Stimulated activated naive CD8-positive, alpha-beta T cell treated with anti-CD3 and anti-CD28 coated beads, Interleukin-15, Interleukin-2, amounts not matched to agents 100 ng/mL and 50 ng/mL, for 24 hours (primary cell): ENCODE results near the gene TSGA10IP.
A peak's percentile ranks its signal among the peaks of the same experiment; 100 is the strongest.

Source experiments
- H3K27ac Mint-ChIP-seq: one replicate; pipeline ENCODE4 v1.8.0; 2021; ENCODE audit warnings: mild to moderate bottlenecking, mixed read lengths
- H3K27me3 Mint-ChIP-seq: one replicate; pipeline ENCODE4 v1.8.0; 2021; ENCODE audit warnings: mixed read lengths
- H3K36me3 Mint-ChIP-seq: one replicate; pipeline ENCODE4 v1.8.0; 2021; ENCODE audit warnings: low read depth, mixed read lengths
- H3K4me1 Mint-ChIP-seq: one replicate; pipeline ENCODE4 v1.8.0; 2021; ENCODE audit warnings: low read depth, mixed read lengths
- H3K4me3 Mint-ChIP-seq: one replicate; pipeline ENCODE4 v1.8.0; 2021; ENCODE audit warnings: mild to moderate bottlenecking, mixed read lengths
- H3K9me3 Mint-ChIP-seq: one replicate; pipeline ENCODE4 v1.8.0; 2021; ENCODE audit warnings: mixed read lengths

TSGA10IP gene

DNA sequence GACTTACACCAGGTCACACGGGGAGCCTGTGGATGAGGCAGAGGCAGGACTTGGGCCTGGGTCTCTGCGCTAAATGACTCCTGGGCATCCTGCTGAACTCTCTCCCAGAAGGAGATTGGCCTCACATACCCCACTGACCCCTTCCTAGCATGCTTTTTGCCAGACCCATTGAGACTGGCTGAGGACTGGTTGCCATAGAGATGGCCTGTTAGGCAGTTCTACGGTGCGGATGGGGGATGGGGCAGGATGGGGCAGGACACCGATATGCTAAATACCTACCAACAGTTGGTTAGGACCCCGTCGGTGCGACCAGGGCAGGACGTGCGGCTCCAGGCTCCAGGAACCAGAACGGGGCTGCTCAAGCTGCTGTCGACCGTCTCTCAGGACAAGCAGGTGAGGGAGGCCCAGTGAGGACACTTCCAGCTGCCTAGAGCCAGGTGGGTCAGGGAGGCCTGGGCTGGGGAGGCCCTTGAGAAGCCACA lies at the start of gene TSGA10IP:
Gene TSGA10IP, plus strand, starts transcription at position 51 of the 482 bp plus-strand sequence. Its CDS starts 196 bp downstream, at position 247.
- Mint-ChIP-seq H3K27me3 (no peaks in the 10 kb centered on the region), H3K27ac (no peak within 1 kb of the TSS), H3K9me3 (no peaks in the 10 kb centered on the region), H3K4me3 (no peak within 1 kb of the TSS), H3K36me3 (no peaks in the 10 kb centered on the region), H3K4me1 (peaks cover 9% of the 10 kb centered on the region)

DNA sequence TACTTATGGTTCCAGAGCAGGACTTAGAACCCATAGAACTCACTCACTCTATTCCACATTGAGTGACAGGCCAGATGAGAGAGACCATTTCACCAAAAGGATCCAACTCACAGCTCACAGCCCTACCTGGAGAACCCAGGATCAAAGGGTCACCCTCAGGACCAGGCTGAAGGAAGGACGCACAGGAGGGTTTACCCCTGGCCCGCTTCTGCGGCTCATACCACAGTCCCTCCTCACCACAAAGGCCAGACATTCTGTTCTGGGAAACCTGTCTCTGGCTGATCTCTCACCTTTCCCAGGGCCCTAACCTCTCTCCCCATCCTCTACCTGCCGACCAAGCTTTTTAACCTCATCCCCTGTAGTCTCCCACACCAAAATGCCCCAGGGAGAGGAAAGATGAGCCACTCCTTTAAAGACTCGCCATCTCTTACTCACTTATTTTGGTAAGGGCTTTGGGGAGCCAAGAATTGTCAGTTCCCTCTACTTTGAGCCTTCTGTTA lies 49.7 kb upstream of the TSGA10IP start:
- H3K36me3 Mint-ChIP-seq, result peaks cover 45% of the 10 kb centered on the region
- peak overlapping the region; percentile 83 for H3K27ac Mint-ChIP-seq
- no peaks in the 10 kb centered on the region for H3K9me3 Mint-ChIP-seq
- peaks cover 68% of the 10 kb centered on the region for H3K4me1 Mint-ChIP-seq
- peak overlapping the region; percentile 43 for H3K4me3 Mint-ChIP-seq
- no peaks in the 10 kb centered on the region for H3K27me3 Mint-ChIP-seq

DNA sequence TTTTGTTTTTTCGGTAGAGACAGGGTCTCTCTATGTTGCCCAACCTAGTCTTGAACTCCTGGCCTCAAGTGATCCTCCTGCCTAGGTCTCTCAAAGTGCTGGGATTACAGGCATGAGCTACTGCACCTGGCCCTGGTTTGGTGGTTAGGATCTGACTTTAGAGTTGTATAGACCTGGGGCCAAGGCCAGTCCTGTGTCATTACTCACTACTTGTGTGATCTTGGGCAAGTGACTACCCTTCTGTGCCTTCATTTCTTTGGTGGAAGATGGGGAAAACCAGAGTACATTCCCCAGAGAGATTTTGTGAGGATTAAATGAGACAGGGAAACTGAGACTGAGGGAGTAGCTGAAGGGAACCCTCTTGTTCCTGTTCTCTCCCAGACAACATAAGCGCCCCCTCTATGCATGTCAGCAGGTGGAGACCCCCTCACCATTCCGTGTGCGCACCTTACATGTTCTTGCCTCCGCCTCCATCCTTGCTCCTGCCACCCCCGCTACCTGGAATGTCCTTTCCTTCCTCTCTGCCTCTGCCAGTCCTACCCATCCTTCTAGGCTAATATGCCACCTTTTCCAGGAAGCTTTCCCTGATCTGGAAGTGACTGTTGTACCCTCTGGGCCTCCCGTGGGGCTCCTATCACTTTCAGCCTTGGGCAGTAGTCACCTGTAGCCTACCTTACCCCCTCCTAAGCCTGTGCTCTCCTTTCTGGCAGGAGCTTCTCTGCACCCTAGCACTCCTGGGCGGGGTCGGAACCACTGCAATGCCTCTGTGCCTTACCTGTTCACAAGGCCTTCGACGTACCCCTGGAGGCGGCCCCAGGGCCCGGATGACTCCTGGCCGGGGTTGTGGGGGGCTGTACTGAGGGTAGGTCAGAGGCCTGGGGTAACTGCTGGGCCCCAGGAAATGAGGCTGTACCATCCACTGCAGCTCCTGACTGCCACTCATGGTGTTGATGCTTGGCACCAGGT lies 49.0 kb upstream of the TSGA10IP start:
- Mint-ChIP-seq H3K9me3 (no peaks in the 10 kb centered on the region), H3K27ac (peak overlapping the region; percentile 83), H3K4me3 (no peak overlapping the region), H3K4me1 (peaks cover 70% of the 10 kb centered on the region), H3K36me3 (peaks cover 45% of the 10 kb centered on the region), H3K27me3 (no peaks in the 10 kb centered on the region)

DNA sequence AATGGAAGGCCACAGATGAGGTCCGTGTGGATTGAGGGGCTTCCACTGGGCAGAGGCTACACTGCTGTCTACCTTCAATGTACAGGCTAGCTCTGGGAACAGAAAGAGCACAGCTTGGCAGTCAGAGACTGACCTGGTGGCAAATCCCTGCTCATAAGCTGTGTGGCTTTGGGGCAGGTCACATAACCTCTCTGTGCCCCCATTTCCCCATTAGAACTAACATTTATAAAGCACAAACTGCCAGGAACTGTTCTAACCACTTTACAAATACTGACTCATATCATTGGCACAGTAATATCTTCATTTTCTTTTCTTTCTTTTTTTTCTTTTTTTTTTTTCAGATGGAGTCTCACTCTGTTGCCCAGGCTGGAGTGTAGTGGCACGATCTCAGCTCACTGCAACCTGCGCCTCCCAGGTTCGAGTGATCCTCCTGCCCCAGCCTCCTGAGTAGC lies 48.2 kb upstream of the TSGA10IP start:
- Mint-ChIP-seq H3K36me3 (peaks cover 43% of the 10 kb centered on the region), H3K4me3 (peak overlapping the region; percentile 63), H3K9me3 (no peaks in the 10 kb centered on the region), H3K27ac (peak overlapping the region; percentile 58), H3K27me3 (no peaks in the 10 kb centered on the region), H3K4me1 (peaks cover 69% of the 10 kb centered on the region)

DNA sequence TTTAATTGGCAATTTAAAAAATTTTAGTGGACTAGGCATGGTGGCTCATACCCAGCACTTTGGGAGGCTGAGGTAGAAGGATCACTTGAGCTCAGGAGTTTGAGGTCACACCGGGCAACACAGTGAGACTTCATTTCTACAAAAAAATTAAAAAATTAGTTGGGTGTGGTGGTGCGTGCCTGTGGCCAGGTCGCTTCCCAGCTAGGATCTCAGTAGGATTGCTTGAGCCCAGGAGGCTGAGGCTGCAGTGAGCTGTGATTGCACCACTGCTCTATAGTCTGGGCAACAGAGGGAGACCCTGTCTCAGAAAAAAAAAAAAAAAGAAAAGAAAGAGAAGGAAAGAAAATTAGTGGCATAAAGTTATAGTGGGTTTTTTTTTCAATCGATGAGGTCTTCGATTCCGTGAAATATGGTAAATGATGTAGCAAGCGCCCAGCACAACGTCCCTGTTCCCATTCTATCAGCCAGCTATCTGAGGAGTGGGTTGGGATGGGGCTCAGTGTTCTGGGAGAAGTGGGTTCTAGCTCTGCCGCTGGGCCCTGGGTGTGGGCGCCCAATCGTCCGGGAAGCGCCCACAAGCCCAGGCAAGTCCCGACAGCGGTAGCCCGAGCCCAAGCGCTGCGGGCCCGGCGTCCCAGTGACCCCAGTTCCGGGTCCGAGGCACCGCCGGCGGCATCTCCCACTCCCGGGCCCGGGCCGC lies 46.5 kb upstream of the TSGA10IP start:
- peak overlapping the region; percentile 90 for H3K4me3 Mint-ChIP-seq
- H3K4me1 Mint-ChIP-seq, result peaks cover 56% of the 10 kb centered on the region
- H3K27ac Mint-ChIP-seq, result peak overlapping the region; percentile 90
- H3K27me3 Mint-ChIP-seq, result no peaks in the 10 kb centered on the region
- peaks cover 34% of the 10 kb centered on the region for H3K36me3 Mint-ChIP-seq
- no peaks in the 10 kb centered on the region for H3K9me3 Mint-ChIP-seq

DNA sequence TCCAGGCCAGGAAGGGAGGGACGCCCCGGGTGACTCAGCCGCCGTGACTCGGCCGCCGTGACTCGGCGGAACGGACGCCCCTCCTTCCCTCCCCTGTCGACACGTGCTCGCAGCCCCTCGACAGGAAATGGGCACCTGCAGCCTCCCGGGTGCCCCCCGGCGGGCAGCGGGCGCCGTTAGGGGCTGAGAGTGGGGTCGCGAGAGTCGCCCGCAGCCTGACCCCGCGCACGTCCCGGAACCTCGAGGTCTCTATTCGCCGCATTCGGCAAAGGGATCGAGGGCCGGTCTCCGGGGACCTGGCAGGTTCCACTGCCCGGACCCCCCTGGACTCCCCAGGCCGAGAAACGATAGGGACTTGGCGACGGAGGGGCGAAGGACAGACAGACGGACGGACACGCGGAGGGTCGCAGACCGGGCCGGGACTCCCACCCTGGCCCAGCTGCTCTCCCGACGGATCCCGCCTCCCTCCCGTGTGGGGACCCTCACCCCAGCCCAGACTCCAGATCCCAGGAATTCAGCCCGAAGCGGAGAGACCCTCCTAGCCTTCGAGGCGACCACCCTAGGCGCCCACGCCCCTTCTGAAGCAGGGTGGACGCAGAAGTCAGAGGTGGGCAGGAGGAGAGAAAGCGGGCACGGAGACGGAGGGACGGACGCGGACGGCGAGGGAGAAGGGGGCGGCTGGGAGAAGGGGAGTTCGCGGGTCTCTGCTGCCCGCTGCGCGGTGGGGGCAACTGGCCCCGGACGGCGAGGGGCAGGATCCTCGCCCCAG lies 45.7 kb upstream of the TSGA10IP start:
- Mint-ChIP-seq H3K27ac (peak overlapping the region; percentile 86), H3K27me3 (no peaks in the 10 kb centered on the region), H3K36me3 (peaks cover 30% of the 10 kb centered on the region), H3K4me3 (peak overlapping the region; percentile 82), H3K4me1 (peaks cover 49% of the 10 kb centered on the region), H3K9me3 (no peaks in the 10 kb centered on the region)

DNA sequence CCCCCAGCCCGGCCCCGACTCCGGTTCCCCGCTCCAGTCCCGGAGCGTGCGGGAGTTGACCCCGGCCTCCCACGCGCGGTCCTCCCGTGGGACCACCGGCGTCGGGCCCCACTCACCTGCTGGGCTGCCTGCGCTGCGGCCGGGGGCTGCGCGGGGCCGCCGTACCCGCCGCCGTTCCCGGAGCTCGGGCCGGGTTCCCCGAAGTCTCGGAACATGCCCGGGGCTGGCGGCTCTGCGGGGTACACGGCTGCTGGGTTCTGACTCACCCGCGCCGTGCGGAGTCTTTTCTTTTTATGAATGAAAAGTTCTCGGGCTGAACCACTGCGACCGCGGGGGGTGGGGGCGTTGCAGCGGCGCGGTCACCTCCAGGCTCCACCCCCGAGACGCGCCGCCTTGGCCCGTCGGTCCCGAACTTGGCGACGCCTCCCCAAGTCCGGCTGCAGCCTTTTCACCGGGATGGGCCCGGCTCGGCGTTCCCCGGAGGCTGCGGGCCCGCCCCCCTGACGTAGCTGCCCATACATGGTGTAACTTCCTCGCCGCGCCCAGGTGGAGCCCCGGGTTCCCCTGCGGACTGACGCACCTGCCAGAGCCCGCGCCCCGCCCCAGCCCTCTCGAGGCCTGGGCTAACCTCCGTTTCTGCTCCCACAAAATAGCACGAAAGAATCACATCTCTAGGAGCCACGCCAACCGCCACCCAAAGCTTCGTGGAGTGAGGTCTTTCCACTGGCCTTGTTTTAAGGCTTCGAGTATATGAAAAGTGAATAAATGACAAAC lies 45.0 kb upstream of the TSGA10IP start, which contains the start of gene FOSL1:
Gene FOSL1, minus strand, starts transcription at position 264 of the 774 bp plus-strand sequence. Its CDS starts 49 bp downstream, at position 215.
- Mint-ChIP-seq H3K27ac (peak within 1 kb of the TSS; percentile 86), H3K36me3 (peaks cover 27% of the 10 kb centered on the region), H3K4me3 (peak within 1 kb of the TSS; percentile 82), H3K9me3 (no peaks in the 10 kb centered on the region), H3K4me1 (peaks cover 45% of the 10 kb centered on the region), H3K27me3 (no peaks in the 10 kb centered on the region)

DNA sequence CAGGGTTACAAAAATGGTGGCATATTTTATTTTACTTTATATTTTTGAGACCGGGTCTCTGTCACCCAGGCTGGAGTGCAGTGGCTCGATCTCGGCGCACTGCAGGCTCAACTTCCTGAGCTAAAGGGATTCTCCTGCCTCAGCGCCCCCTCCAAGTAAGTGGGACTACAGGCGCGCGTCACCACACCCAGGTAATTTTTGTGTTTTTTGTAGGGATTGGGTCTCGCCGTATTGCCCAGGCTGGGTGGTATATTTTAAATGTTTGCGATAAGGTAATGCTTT lies 44.4 kb upstream of the TSGA10IP start:
- H3K27ac Mint-ChIP-seq, result peak overlapping the region; percentile 55
- H3K27me3 Mint-ChIP-seq, result no peaks in the 10 kb centered on the region
- H3K4me1 Mint-ChIP-seq, result peaks cover 40% of the 10 kb centered on the region
- no peaks in the 10 kb centered on the region for H3K9me3 Mint-ChIP-seq
- peaks cover 22% of the 10 kb centered on the region for H3K36me3 Mint-ChIP-seq
- peak overlapping the region; percentile 60 for H3K4me3 Mint-ChIP-seq

DNA sequence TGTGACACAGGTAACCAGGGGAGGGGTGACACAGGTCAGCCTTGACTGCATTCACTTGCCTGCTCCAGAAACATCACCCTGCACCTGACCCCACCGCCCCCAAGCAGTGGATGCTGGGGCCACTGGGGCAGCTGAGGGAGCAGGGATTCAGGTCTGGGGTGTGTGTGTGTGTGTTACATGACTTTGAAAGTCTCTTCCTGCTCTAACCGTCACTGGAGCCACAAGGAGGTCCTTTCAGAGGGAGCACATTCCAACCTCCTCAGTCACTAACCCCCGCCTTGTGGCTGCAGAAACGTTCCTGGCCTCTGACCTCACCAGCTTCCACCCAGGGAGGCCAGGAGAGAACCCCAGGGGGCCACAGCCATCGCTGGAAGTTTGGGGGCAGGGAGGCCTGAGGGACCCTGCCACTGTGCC lies 42.2 kb upstream of the TSGA10IP start:
- Mint-ChIP-seq H3K27ac (no peak overlapping the region), H3K4me3 (no peak overlapping the region), H3K9me3 (no peaks in the 10 kb centered on the region), H3K4me1 (peaks cover 20% of the 10 kb centered on the region), H3K27me3 (no peaks in the 10 kb centered on the region), H3K36me3 (peaks cover 5% of the 10 kb centered on the region)

DNA sequence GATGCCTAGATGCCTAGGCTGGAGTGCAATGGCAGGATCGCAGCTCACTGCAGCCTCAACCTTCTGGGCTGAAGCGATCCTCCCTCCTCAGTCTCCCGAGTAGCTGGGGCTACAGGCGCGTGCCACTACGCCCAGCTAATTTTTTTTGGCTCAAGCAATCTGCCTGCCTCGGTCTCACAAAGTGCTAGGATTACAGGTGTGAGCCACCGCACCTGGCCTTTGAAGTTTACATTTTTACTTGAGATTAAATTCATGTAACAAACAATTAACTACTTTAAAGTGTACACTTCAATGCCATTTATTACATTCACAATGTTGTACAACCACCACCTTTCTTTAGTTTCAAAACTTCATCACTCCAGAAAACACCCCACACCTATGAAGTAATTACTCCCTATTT lies 41.6 kb upstream of the TSGA10IP start:
- Mint-ChIP-seq H3K4me3 (no peak overlapping the region), H3K9me3 (no peaks in the 10 kb centered on the region), H3K27me3 (no peaks in the 10 kb centered on the region), H3K36me3 (peaks cover 3% of the 10 kb centered on the region), H3K27ac (no peak overlapping the region), H3K4me1 (peaks cover 14% of the 10 kb centered on the region)

DNA sequence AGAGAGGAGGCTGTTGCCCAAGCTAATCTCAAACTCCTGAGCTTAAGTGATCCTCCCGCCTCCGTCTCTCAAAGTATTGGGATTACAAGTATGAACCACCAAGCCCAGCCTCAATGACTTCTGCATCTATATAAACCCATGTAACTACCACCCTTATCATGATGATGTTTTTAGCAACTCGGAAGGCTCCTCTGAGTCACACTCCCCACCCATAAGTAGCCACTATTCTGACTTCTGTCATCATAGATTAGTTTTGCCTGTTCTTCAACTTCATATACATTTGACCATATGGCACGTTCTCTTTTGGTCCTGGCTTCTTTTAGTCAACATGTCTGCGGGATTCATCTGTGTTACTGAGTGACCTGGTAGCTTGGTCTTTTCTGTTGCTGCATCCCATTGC lies 38.7 kb upstream of the TSGA10IP start:
- peaks cover 16% of the 10 kb centered on the region for H3K4me1 Mint-ChIP-seq
- H3K27ac Mint-ChIP-seq, result no peak overlapping the region
- H3K9me3 Mint-ChIP-seq, result no peaks in the 10 kb centered on the region
- H3K27me3 Mint-ChIP-seq, result no peaks in the 10 kb centered on the region
- no peak overlapping the region for H3K4me3 Mint-ChIP-seq
- H3K36me3 Mint-ChIP-seq, result no peaks in the 10 kb centered on the region

DNA sequence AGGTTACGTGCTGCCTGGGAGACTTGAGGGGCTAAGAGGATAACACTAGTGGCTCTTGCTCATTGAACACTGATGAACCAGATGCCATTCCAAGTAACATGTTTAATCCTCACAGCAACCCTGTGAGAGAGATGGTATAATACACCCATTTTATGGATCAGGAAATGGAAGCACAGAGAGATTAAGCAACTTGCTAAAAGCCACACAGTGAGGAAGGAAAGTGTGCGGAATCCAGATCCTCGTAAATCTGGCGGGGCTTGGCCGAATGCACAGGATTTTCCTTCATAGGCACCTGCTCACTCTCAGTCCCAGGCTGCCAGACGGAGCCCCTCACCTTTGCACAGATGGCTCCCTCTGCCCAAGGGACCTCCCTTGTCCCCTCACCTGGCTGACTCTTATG lies 37.4 kb upstream of the TSGA10IP start:
- H3K9me3 Mint-ChIP-seq, result no peaks in the 10 kb centered on the region
- H3K4me3 Mint-ChIP-seq, result no peak overlapping the region
- no peaks in the 10 kb centered on the region for H3K27me3 Mint-ChIP-seq
- peaks cover 14% of the 10 kb centered on the region for H3K4me1 Mint-ChIP-seq
- H3K36me3 Mint-ChIP-seq, result no peaks in the 10 kb centered on the region
- H3K27ac Mint-ChIP-seq, result no peak overlapping the region

DNA sequence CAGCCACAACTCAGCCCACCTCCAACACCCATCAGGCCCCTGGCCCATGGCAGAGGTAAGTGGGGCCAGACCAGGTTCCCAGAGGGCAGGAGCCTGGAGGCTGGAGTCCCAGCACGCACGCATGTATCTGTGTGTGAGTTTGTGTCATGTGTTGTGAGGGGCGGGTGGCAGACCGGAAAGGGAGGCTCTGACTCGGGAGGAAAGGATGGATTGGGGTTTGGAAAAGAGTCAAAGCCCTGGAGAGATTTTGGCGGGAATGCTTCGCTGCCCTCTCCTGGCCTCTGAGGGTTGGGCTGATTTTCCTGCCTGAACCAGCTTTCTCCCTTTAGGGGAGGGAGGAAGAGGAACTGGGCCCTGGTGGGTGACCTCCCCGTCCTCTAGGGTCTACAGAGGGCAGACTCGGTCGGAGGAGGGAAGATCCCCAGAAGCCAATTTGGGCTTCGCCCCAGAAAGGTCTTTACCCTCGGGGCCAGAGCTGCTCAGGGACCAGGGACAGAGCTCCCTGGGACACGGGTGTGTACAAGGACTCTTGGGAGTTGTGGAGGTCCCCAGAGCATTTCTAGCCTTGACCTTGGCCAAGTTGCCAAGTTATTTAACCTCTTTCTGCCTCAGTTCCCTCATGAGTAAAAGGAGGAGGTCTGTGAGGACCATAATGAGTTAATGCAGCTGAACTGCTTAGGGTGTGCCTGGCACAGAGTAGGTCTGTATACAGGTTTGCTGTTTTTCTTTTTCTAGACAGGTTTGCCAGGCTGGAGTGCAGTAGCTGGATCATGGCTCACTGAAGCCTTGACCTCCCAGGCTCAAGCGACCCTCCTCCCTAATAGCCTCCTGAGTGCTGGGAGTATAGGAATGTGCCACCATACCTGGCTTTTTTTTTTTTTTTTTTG lies 33.4 kb upstream of the TSGA10IP start:
- no peaks in the 10 kb centered on the region for H3K27me3 Mint-ChIP-seq
- peaks cover 43% of the 10 kb centered on the region for H3K4me1 Mint-ChIP-seq
- H3K27ac Mint-ChIP-seq, result peak overlapping the region; percentile 12
- H3K4me3 Mint-ChIP-seq, result no peak overlapping the region
- no peaks in the 10 kb centered on the region for H3K9me3 Mint-ChIP-seq
- H3K36me3 Mint-ChIP-seq, result no peaks in the 10 kb centered on the region
